Fibroblast of villous mesenchyme (primary cell): ENCODE measurements around the gene IFNA6. TPM values are rescaled to one million over a fixed set of nuclear protein-coding genes. Genes with fewer than 3 reads are reported as not detected.

Experiments
- DNase-seq: peaks from one replicate; pipeline ENCODE4 v3.0.0-alpha.2; 2010; ENCODE audit warnings: low read depth
- H3K4me3 ChIP-seq: 2 replicates; pipeline ENCODE4 v1.5.1; 2011; ENCODE audit warnings: low read depth, mild to moderate bottlenecking, low read length
- CTCF ChIP-seq: IDR thresholded peaks from 2 replicates; pipeline ENCODE4 v1.5.1; 2012; ENCODE audit warnings: low read depth, mild to moderate bottlenecking, low read length; ENCODE audit not compliant: insufficient read depth
- total RNA-seq: library from RNA; depleted of rRNA; stranded (reverse); fragments of >200 nt; gene quantifications from 2 replicates; pipeline ENCODE4 v1.2.3, GENCODE V29; 2012

Gene IFNA6
- total RNA-seq, 1 donor: not detected

- TF ChIP-seq CTCF: no peak
- DNase-seq: no peak
- H3K4me3 ChIP-seq: no peak overlapping the region
Measured at GRCh38 chr9:21316032-21316842, 34.5 kb downstream of the IFNA6 start.

GRCh38 chr9:21314152-21314551 lies 36.5 kb downstream of the IFNA6 start:
- no peak overlapping the region for H3K4me3 ChIP-seq

GRCh38 chr9:21311889-21312288 lies 38.8 kb downstream of the IFNA6 start:
- TF ChIP-seq CTCF: no peak
- H3K4me3 ChIP-seq: no peak overlapping the region
- DNase-seq: no peak

More at GRCh38 chr9:21314152-21314551, 36.5 kb downstream of the IFNA6 start:
- no peak for DNase-seq
- TF ChIP-seq CTCF: no peak

GRCh38 chr9:21305213-21305612 lies 45.5 kb downstream of the IFNA6 start, which contains the start of gene IFNA5:
Gene IFNA5 (minus strand): TSS chr9:21305313. CDS start chr9:21305256, 57 bp downstream.
- H3K4me3 ChIP-seq: no peak within 1 kb of the TSS
- TF ChIP-seq CTCF: no peak
- DNase-seq: no peak

Other genes starting within 250 kb of the IFNA6 start
- not detected in 2 replicates for gene IFNW1, start 209.1 kb downstream of the IFNA6 start, total RNA-seq
- not detected in 2 replicates for gene IFNA21, start 184.2 kb downstream of the IFNA6 start, total RNA-seq
- not detected in 2 replicates for gene IFNA4, start 163.3 kb downstream of the IFNA6 start, total RNA-seq
- not detected in 2 replicates for gene IFNA7, start 148.7 kb downstream of the IFNA6 start, total RNA-seq
- gene IFNA10, start 143.7 kb downstream of the IFNA6 start, total RNA-seq: not detected in 2 replicates
- gene IFNA16, start 133.6 kb downstream of the IFNA6 start, total RNA-seq: not detected in 2 replicates
- not detected in 2 replicates for gene IFNA17, start 122.7 kb downstream of the IFNA6 start, total RNA-seq
- not detected in 2 replicates for gene IFNA14, start 110.9 kb downstream of the IFNA6 start, total RNA-seq
- under 0.01 TPM in 1 of 2 replicates, not detected in the other for gene IFNA5, start 45.6 kb downstream of the IFNA6 start, total RNA-seq
- 34.8 and 57.9 TPM in 2 replicates for gene KLHL9, start 15.5 kb downstream of the IFNA6 start, total RNA-seq
- gene IFNA13, start 17.2 kb upstream of the IFNA6 start, total RNA-seq: not detected in 2 replicates
- not detected in 2 replicates for gene IFNA2, start 34.5 kb upstream of the IFNA6 start, total RNA-seq
- not detected in 2 replicates for gene IFNA8, start 58.2 kb upstream of the IFNA6 start, total RNA-seq
- gene IFNA1, start 89.6 kb upstream of the IFNA6 start, total RNA-seq: not detected in 2 replicates
- 1.7 and 2.3 TPM in 2 replicates for gene IFNE, start 131.4 kb upstream of the IFNA6 start, total RNA-seq